ENCODE measurements around the gene POM121C. TPM values are rescaled to one million over a fixed set of nuclear protein-coding genes. Genes with fewer than 3 reads are reported as not detected.
"Not testable (repeated sequence)": the region's sequence is repeated elsewhere in the genome, so short reads cannot be mapped to it uniquely, and the experiment has no call there.

Gene POM121C
- total RNA-seq, 1 experiment from 2014 or later = 18.5 TPM

GRCh38 chr7:75415428-75415817 lies 70.7 kb downstream of the POM121C start:
- not testable (repeated sequence) for H3K27ac ChIP-seq; H3K27me3 ChIP-seq; H3K4me1 ChIP-seq; H3K9me3 ChIP-seq (replicated peaks); H3K4me3 ChIP-seq; DNase-seq; H3K36me3 ChIP-seq

- H3K4me1 ChIP-seq; H3K9me3 ChIP-seq (replicated peaks); H3K27ac ChIP-seq; H3K4me3 ChIP-seq; H3K27me3 ChIP-seq; H3K36me3 ChIP-seq: not testable (repeated sequence)
- DNase-seq = peak in 1 of 2 experiments; percentile 26
These were observed 71.2 kb downstream of the POM121C start for GRCh38 chr7:75414708-75415427.

DNA sequence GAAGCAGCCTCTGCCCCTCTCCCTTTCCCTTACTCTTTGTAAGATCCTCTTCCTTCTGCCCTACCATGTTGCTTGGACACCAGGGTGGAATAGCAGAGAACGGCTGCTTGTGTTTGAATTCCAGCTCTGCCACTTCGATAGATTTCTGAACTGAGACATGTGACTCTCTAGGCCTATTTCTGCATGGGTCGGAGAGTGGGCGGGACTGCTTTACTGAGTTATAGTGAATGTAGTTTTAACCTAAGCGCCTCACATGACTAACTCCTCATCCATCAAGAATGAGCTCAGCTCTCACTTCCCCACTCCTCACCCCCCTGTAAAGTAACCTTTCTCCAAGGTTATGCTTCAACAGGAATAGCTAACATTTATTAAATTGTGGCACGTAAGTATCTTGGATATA lies 71.9 kb downstream of the POM121C start:
- H3K4me1 ChIP-seq; H3K27ac ChIP-seq; H3K27me3 ChIP-seq; H3K36me3 ChIP-seq; H3K9me3 ChIP-seq (replicated peaks); H3K4me3 ChIP-seq; DNase-seq: not testable (repeated sequence)

DNA sequence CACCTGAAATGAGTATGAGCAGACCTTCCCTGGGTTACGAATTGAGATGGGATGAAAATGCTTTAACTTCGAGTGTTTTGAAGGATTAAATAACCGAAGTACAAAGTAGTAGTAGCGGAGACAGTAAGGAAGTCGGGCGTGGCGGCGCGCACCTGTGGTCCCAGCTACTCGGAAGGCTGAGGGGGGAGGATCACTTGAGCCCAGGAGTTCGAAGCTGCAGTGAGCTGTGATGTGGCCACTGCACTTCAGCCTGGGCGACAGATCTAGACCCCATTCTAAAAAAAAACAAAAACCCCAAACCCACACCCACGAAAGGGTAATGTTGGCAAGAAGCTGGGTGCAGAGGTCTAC lies 75.3 kb downstream of the POM121C start:
- H3K4me3 ChIP-seq; H3K9me3 ChIP-seq (replicated peaks); DNase-seq; H3K27me3 ChIP-seq; H3K27ac ChIP-seq; H3K4me1 ChIP-seq; H3K36me3 ChIP-seq: not testable (repeated sequence)

- H3K4me3 ChIP-seq; H3K36me3 ChIP-seq; H3K27ac ChIP-seq; DNase-seq; H3K4me1 ChIP-seq; H3K27me3 ChIP-seq; H3K9me3 ChIP-seq (replicated peaks): not testable (repeated sequence)
These were observed 75.9 kb downstream of the POM121C start for GRCh38 chr7:75409880-75410822.

GRCh38 chr7:75404663-75405062 lies 81.4 kb downstream of the POM121C start:
- not testable (repeated sequence) for DNase-seq; H3K4me3 ChIP-seq; H3K27me3 ChIP-seq; H3K9me3 ChIP-seq (replicated peaks); H3K36me3 ChIP-seq; H3K27ac ChIP-seq; H3K4me1 ChIP-seq

DNA sequence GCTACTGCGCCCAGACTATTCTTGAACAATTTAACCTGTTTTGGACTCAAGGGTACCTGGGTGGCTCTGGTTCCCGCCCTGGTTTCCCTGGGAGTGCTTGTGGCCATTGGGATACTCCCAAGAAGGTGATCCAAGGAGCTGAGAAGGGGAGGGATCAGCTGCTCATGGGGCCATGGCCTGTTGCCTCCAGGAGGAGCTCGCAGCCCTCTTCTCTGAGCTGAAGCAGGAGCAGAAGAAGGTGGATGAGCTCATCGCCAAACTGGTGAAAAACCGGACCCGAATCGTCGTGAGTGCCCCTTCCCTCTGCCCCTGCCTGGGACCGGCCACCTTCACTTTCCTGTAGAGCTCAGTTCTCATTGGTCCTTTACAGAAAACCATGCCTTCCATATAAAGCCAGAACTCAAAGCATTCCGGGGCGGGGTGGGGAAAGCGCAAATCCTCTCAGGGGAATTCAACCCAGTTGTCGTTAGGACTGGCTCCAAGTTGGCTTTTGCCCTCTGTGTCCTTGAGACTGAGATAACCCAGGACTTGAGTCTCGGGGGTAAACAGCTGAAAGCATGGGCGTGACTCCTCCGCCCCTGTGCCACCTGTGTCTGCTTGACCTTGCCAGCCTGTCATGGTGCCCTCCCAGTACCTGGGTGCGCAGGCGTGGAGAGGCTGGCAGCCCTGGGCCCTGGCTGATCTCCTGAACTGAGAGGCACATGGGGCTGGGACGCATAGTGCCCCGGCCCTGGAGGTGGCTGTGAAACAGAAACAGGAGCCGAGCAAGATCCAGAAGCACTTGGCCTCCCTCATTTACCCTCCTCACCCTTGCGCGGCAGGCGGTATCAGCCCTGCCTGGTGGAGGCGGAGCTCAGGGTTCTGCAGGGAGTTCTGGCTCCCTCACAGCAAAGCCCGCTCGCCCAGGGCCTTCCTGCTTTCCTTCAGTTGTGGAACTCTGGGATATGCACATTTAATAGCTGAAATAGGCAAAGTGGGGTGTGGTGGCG lies 82.3 kb downstream of the POM121C start:
- H3K27ac ChIP-seq; H3K4me3 ChIP-seq; DNase-seq; H3K36me3 ChIP-seq; H3K9me3 ChIP-seq (replicated peaks); H3K27me3 ChIP-seq; H3K4me1 ChIP-seq: not testable (repeated sequence)

GRCh38 chr7:75400575-75400974 lies 85.5 kb downstream of the POM121C start:
- H3K27ac ChIP-seq; H3K4me1 ChIP-seq; H3K27me3 ChIP-seq; DNase-seq; H3K9me3 ChIP-seq (replicated peaks); H3K36me3 ChIP-seq; H3K4me3 ChIP-seq: not testable (repeated sequence)

DNA sequence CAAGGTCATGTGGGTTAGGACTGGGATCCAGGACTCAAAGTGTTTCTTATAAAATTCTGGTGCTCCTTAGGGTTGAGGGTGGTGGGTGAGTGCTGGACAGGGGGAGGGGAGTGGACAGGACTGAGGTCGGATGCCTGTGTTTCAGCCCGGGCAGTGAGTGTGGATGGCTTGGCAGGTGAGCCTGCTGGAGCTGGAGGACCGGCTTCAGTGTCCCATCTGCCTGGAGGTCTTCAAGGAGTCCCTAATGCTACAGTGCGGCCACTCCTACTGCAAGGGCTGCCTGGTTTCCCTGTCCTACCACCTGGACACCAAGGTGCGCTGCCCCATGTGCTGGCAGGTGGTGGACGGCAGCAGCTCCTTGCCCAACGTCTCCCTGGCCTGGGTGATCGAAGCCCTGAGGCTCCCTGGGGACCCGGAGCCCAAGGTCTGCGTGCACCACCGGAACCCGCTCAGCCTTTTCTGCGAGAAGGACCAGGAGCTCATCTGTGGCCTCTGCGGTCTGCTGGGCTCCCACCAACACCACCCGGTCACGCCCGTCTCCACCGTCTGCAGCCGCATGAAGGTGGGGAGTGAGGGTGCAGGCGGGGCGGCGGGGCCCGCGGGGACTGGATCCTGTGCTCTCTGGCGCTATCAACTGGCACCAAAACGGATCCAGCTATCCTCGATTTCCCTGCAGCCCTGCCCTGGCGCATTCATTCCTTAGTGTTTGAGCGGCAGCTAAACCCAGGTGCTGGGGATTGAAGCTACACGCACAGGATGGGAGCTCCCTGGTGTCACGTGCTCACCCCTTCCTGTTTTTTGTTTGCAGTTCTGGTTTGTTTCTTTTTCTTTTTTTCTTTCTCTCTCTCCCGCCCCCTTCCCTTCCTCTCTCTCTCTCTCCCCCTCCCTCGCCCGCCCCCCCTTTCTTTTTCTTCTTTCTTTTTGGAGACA lies 87.1 kb downstream of the POM121C start:
- not testable (repeated sequence) for H3K27me3 ChIP-seq; DNase-seq; H3K4me1 ChIP-seq; H3K36me3 ChIP-seq; H3K4me3 ChIP-seq; H3K27ac ChIP-seq; H3K9me3 ChIP-seq (replicated peaks)

- not testable (repeated sequence) for DNase-seq; H3K9me3 ChIP-seq (replicated peaks); H3K27ac ChIP-seq; H3K36me3 ChIP-seq; H3K27me3 ChIP-seq; H3K4me3 ChIP-seq; H3K4me1 ChIP-seq
These were observed 88.2 kb downstream of the POM121C start for GRCh38 chr7:75397865-75398264.

- not testable (repeated sequence) for H3K27me3 ChIP-seq; H3K27ac ChIP-seq; DNase-seq; H3K36me3 ChIP-seq; H3K4me3 ChIP-seq; H3K9me3 ChIP-seq (replicated peaks); H3K4me1 ChIP-seq
These were observed 90.8 kb downstream of the POM121C start, which contains the start of gene TRIM73 for GRCh38 chr7:75395329-75395728. Gene TRIM73, plus strand, starts transcription at chr7:75395629. Its CDS starts 3,305 bp downstream, at chr7:75398934.

DNA sequence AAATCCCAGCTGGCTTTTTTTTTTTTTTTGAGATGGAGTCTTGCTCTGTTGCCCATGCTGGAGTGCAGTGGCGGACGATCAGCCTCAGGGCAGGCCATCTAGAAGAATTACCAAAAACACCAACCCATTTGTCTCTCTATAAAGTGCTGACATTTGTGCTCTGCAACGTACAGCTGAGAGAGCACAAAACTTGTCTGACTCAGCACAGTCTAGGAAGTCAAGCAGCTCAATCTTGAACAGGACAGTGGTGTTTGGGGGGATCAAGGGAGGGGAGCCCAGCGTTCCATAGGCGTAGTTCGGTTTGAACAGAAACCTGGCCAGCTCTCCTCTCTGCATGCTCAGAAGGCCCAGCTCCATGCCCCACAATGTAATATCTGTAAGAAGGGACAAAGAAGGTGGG lies 92.9 kb downstream of the POM121C start:
- H3K4me3 ChIP-seq; H3K27ac ChIP-seq; H3K4me1 ChIP-seq; H3K27me3 ChIP-seq; H3K9me3 ChIP-seq (replicated peaks); DNase-seq; H3K36me3 ChIP-seq: not testable (repeated sequence)

- H3K4me1 ChIP-seq; DNase-seq; H3K9me3 ChIP-seq (replicated peaks); H3K27me3 ChIP-seq; H3K36me3 ChIP-seq; H3K4me3 ChIP-seq; H3K27ac ChIP-seq: not testable (repeated sequence)
These were observed 111.4 kb downstream of the POM121C start for GRCh38 chr7:75374519-75375317.

Data from SJCRH30 (cell line).